GM21390 (cell line): Measurements from ENCODE around the gene SAMD8.
A peak's percentile ranks its signal among the peaks of the same experiment; 100 is the strongest.
"Not testable (repeated sequence)": the region's sequence is repeated elsewhere in the genome, so short reads cannot be mapped to it uniquely, and the experiment has no call there.

Experiments used
- ATAC-seq: cut with Tn5 transposase; IDR thresholded peaks from one replicate; pipeline ENCODE4 v1.9.1; 2021; ENCODE audit not compliant: unreplicated experiment

The SAMD8 gene

DNA sequence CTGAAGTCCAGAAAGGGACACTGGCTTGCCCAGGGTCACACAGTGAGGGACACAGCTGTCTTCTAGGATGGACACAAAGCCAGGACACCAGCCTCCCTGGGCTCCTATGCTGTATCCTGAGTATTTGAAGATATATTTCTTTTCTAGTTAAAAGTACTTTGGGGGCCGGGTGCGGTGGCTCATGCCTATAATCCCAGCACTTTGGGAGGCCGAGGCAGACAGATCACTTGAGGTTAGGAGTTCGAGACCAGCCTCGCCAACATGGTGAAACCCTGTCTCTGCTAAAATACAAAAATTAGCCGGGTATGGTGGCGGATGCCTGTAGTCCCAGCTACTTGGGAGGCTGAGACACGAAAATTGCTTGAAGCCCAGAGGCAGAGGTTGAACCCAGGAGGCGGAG is 4.6 kb upstream of the SAMD8 start:
- ATAC-seq = not testable (repeated sequence)

DNA sequence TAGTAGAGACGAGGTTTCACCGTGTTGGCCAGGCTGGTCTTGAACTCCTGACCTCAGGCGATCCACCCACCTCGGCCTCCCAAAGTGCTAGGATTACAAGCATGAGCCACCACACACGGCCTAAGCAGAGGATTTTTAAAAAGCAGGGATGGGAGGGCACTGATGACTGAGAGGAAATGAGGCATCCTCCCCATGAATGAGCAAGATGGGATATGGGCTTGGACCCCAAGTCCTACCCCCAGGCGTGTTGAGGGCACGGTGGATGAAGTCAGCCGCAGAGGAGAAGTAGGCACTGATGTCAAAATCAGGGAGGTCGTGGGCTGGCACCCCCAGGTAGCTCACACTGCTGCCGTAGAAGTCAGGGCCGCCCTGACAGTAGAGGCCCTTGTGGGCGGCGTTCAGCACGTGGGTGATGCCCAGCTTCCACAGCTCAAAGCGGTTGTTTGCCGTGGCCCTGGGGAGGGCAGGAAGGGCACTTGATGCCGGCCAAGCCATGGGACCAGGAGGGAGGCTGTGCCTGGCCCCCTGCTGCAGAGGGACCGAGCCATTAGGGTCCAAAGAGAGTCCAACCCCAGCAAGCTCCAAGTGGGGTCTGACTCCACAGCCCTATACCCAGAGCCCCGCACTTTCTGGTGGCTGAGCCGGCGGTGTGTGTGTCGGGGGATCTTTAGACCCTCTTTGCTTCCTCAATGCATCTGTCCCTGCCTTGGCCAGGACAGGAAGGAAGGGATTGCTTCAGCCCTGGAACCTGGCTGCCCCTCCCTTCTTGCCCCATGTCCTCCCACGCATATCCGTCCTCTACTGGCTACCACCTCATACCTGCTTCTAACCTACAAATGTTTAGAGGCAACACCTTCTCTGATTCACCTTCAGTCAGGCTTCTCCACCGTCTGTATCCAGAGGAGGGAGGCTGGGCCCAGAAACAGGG is 3.4 kb upstream of the SAMD8 start:
- no peak for ATAC-seq

DNA sequence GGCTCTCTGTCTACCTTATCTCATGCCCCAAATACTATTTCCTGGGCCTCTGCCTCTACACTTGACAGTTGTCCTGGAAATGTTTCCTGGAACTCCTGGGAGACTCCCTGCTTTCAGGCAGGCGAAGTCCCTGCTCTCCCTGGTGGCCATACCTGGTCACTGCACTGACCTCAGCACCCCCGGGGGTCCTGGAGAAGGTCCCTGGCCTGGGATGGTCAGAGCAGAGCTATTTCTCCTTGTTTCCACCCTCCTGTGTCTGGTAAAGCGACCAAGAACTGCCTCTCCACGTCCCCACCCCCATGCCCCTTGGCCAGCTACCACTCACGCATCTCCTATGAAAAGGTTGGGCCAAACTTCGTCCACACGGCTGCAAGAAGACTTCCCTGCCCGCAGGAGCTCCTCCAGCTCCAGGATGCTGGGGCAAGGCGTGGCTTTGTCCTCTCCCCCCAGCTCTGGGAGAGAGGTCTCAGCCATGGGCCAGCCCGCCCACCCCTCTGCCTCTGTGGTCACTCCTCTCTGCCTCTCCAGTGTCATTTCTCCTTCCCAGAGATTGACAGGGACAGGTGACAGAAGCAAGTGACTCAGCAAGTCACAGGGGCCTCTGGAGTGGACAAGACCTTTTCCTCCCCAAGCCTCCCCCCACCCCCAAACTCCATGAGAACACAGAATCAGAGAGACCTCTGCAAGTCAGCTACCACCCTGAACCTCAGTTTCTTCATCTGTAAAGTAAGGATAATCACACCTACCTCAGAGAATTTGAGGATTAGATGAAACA is 2.6 kb upstream of the SAMD8 start:
- no peak for ATAC-seq

DNA sequence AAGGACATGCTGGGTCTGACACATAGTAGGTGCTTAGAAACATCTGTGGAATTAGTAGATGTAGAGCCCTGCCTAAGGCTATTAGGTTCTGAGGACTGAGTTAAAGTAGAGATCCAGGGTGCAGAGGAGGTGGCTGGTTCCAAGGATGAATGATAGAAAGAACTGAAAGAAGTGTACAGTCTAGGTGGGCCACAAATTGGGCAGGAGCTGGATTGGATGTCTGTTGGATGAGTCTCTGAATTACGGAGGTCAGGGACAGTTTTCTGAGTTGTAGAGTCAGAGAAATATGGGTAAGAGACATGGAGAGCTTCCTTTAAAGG is 2.0 kb upstream of the SAMD8 start:
- no peak for ATAC-seq

DNA sequence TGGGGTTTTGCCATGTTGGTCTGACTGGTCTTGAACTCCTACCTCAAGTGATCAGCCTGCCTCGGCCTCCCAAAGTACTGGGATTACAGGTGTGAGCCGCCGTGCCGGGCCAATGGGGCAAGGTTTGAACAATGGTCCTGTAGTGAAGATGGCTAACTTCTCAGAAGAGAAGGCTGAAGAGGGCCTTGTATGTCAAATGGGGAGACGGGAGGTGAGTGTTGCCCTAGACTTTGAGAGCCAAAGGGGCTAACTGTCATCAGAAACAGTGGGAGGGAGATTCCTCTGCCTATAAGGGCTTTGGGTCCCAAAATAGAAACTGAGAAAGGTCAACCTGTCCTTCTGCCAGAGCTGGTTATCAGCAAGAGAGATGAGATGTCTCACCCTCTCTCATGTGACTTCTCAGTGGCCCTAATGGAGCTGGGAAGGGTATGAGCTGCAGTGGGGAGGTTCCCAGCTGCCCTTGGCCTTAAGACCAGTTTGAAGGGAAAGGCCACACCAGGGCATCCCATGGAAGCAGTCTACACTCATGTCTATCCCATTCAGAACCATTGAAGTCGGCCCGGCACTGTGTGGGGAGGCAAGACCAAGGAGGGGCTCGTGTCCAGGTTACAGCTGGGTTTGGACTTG is 1.3 kb upstream of the SAMD8 start:
- ATAC-seq = no peak

DNA sequence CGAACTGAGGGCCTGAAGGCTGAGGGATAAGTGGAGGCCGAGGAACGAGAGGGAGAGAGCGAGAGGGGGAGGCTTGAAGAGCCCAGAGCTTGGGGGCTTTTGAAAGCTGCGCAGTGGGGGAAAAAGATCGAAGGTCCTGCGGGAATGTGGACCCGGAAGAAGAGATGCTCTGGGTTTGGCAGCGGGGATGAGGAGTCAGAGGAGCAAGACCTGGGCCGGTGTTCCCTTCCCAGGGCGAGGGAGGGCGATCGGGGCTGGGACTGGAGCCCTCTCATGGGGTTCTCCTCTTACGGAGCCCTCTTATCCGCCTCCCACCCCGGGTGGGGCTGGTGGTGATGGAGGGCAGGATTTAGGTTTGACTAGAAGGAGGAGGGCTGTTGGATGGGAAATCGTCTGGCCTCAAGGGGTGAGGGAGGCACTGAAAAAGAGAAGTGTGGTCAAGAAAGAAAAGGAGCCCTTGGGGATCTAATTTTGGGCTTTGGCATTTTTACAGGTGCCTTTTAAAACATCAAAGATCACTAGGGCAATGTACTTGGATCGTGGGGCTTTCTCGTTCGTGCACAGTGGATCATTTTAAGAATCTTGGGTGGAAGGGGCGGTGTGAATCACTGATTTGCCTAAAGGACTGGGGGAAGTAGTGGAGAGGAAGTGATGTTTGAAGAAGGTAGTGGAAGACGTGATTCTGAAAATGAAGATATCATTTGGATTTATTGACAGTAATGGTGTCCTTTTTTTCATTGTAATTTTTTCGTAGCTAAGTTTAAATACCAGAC is 637 bp downstream of the SAMD8 start:
- peak; percentile 35 for ATAC-seq

DNA sequence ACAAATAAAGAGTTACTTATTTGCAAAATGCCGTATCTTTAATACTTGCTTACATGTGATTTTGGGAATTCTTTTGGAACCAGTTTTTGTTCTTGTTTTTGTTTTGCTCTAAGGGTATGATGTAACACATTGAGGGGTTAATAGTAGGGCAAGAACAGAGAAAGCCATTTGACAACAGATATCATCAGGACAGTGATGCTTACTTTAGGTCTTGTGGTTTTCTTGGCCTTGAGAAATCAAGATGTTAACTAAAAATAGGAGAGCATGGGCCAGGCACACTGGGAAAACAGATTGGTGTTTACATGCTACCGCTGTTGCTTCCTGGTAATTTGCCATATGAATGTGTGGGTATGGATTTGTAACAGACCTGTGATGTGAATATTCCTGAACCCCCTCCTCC is 3.7 kb downstream of the SAMD8 start:
- no peak for ATAC-seq

DNA sequence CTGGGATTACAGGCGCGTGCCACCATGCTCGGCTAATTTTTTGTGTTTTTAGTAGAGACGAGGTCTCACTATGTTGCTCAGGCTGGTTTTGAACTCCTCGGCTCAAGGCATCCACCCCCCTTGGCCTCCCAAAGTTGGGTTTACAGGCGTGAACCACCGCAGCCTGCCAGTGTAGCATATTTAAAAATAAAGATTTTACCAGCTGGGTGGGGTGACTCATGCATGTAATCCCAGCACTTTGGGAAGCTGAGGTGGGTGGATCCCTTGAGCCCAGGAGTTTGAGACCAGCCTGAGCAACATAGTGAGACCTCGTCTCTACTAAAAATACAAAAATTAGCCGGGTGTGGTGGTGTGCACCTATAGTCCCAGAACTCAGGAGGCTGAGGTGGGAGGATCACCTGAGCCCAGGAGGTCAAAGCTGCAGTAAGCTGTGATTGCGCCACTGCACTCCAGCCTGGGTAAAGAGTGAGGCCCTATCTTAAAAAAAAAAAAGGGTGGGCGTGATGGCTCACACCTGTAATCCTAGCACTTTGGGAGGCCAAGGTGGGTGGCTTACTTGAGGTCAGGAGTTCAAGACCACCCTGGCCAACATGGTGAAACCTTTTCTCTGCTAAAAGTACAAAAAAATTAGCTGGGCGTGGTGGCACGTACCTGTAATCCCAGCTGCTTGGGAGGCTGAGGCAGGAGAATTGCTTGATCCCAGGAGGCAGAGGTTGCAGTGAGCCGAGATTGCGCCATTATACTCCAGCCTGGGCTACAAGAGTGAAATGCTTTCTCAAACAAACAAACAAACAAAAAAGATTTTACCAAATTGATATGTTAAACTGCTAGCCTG is 5.7 kb downstream of the SAMD8 start:
- ATAC-seq = not testable (repeated sequence)

DNA sequence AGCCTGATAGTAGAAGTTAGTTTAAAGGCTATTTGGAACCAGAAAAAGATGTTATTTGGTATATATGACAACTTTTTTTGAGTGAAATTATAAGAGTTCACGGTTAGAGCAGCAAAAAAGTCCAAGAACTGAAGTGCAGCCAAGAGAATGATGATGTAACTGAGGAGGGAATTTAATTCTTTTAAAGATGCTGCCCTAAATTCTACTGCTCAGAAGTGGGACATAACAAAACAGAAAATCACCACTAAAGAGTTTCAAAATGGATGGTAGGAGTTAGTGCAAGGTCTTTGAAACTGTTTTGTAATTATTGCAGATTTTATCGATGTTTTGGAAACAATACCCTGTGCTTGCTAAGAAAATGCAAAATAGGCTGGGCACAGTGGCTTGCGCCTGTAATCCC is 6.5 kb downstream of the SAMD8 start:
- no peak for ATAC-seq

DNA sequence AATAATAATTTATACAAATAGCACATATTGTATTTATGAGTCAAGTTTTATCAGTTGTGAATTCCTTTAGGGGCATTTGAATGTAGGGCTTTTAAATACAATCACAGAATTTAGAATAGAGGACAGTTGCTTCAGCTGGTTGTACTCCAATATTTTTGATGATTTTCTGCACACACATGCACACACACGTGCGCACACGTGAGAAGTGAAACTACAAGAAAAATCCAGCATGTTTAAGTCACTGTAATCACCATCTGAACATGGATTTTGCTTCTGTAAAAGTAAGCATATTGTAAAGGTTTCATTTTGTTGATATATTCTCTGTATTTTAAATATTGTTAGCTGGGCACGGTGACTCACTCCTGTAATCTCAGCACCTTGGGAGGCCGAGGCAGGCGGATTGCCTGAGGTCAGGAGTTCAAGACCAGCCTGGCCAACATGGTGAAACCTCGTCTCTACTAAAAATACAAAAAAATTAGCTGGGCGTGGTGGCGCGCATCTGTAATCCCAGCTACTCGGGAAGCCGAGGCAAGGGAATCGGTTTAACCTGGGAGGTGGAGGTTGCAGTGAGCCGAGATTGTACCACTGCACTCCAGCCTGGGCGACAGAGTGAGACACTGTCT is 8.1 kb downstream of the SAMD8 start:
- ATAC-seq = not testable (repeated sequence)

DNA sequence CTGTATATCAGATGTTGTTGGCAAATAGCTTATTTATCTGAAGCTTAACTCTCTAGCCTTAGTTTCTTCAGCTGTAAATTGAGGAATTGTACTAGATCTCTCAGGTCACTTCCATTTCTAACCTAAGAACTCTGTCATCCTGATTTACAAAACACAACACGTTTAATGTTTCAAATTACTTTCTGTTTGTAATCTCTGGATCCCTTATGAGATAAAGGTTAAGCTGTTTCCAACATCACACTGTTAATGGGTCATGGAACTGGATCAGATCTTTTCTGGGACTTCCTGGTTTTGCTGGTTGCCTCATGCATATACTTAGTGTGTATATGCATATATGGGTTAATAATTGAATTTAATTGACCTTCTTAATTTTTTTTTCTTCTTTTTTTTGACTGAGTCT is 9.9 kb downstream of the SAMD8 start:
- no peak for ATAC-seq

DNA sequence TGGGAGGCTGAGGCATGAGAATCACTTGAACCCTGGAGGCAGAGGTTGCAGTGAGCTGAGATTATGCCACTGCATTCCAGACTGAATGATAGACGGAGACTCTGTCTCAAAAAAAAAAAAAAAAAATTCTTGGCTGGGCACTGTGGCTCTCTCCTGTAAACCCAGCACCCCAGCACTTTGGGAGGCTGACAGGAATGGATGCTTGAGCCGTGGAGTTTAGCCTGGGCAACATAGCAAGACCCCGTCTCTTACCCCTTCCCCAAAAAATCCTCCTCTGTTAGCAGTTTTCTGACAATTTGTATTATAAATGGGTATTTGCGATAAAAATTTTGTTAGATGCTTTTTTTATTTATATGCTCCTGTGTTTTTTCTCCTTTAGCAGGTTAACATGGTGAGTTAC is 11.0 kb downstream of the SAMD8 start:
- ATAC-seq = no peak

DNA sequence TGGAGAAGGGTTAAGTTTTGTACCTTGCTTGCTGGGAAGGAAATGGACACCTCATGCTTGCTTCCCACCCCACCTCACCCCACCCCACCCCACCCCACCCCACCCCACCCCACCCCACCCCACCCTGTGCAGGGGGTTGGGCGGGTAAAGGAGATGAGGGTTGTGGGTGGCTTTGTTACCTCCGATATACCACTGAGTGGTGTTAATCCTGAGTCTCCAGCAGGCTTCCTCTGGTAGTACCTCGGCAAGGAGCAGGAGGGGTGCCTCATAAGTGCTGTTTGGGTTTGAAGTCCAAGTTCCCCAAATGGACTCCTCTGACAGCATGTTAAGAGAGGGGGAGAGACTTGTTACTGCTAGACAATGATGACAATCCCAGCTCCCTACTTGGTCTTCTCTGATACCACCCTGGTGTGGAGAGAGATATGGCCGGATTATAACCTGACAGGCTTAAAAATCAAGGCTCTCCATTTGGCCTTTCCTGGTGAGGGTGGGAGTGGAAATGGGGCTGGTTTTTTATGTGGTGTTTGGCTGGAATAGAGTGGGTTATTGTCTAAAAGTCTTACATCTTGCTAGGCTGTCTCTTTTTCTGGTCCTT is 11.7 kb downstream of the SAMD8 start:
- ATAC-seq = no peak

DNA sequence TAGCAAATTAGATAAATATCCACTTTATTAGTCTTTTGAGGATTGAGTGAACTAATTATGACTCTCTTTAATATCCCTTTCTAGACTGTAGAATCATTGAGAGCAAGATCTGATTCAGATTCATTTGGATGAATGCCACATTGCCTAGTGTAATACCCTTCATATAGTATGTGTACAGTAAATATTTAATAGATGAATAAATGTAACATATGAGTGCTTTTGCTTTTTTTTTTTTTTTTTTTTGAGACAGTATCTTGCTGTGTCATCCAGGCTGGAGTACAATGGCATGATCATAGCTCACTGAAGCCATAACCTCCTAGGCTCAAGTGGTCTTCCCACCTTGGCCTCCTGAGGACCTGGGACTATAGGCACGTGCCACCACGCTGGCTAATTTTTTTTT is 14.8 kb downstream of the SAMD8 start:
- ATAC-seq = no peak

DNA sequence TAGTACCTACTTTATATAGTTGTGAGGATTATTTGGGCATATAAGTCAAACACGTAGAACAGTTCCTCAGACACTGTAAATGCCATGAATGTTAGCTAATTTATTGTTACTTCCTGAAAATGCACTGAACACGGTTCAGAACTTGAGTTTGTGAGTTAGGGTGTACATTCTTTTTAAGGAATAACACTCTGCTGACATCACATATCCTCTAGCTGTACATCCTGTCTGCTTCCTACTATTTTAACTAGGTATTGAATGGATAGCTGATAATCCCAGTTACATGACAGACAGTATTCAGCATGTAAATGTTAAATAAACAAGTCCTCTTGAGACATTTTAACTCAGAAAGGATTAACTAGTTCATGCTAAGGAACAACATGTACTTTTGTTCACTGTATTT is 16.0 kb downstream of the SAMD8 start:
- ATAC-seq = no peak

DNA sequence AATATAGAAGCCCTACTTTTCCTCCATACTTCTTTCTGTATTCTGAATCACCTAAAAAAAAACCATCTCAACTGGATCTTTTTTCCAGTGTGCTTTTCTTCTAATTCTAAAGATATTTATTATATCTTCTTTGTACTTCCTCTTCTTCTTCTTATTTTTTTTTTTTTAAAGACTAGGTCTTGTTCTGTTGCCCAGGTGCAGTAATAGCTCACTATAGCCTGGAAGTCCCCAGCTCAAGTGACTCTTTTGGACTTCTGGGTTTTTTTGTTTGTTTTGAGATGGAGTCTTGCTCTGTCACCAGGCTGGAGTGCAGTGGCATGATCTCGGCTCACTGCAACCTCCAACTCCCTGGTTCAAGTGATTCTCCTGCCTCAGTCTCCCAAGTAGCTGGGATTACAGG is 17.5 kb downstream of the SAMD8 start:
- ATAC-seq = not testable (repeated sequence)

DNA sequence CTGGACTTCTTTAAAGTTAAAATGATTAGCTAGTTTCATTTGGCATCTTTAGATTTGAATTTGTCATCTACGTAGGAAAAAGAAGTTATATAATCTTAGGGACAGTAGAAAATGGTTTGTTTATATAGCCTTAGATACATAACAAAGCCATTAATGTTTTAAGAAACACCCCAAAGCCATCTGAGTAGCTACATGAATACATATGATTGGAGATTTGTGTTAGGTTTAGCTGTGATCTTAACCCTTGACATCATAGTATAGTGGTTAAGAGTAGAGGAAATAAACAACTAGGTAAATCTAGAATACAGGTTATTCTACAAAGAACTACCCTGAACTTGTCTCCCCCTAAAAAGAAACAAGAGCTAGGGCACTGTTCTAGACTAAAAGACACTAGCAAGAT is 18.1 kb downstream of the SAMD8 start:
- ATAC-seq = no peak

DNA sequence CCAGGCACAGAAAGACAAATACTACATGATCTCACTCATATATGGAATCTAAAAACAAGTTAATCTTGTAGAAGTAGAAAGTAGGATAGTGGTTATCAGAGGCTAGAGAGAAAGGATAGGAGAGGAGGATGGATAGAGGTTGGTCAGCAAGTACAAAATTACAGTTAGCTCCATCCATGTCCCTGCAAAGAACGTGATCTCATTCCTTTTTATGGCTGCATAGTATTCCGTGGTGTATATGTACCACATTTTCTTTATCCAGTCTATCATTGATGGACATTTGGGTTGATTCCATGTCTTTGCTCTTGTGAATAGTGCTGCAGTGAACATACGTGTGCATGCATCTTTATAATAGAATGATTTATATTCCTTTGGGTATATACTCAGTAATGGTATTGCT is 22.2 kb downstream of the SAMD8 start:
- ATAC-seq = not testable (repeated sequence)

DNA sequence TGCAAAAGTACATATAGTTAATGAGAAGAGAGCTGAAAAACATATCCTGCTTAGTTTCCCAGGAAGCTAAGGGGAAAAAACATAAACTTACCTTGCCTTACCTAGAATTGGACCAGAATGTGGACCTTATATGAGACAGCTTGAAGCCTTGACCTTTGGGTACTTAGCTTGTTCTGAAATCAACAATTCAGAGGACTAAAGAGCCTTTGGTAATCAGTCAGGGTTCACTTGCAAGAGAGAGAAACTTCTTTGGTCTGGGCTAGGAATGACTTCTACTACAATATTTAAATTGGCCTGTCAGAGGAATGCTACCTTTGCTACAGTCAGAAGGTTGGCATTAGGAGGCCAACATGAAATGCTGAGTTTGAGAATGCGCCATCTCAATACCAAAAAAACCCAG is 24.9 kb downstream of the SAMD8 start:
- ATAC-seq = no peak
